LNCaP clone FGC (cell line): ENCODE results near the gene ZNF628.

Experiments used
- DNase-seq: peaks from one replicate; pipeline ENCODE4 v3.0.0-alpha.2; 2011; ENCODE audit warnings: low read depth
- H3K4me3 ChIP-seq: 2 replicates; pipeline ENCODE4 v1.5.1; 2011; ENCODE audit warnings: mild to moderate bottlenecking, low read depth, low read length, control low read depth
- TF ChIP-seq, protein P1 (sequence below): IDR thresholded peaks from 2 replicates; pipeline ENCODE4 v1.5.1; 2012; ENCODE audit warnings: mild to moderate bottlenecking; ENCODE audit not compliant: control insufficient read depth, insufficient read depth; ENCODE audit errors: extremely low read depth

The ZNF628 gene

DNA sequence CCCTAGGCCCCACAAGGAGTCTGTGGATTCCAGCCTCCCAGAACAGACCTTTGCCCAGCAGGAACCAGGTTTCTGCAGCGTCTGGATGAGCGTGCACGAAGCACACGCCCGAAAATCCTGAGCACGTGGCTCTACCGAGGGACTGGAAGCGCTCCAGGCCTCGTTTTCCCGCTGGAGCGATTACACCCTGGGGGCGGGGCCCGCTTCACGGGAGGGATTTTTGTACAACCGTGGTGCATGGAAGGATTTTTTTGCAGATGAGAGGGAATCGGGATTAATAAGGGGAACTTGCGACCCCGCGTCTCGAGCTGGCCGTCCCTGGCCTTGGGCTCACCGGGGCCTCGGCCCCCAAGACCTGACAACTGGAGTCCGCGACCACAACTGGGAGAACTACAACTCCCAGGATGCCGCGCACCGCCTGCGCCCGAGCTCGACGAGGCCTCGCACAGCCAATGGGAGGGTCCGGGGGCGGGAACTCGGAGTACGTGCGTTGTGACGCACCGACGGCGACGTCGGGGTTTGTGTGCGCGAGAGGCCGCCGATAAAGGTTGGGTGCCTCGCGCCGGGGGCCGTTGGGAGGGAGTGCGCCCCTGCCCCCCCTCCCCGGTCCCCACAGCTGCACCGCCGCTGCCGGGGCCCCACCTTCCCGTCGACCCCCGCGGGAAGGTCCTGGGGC, at the start of gene ZNF628:
ZNF628 (plus strand) TSS at position 518 of the 676 bp plus-strand sequence. CDS start 3,294 bp downstream, outside the sequence.
- DNase-seq, result peak; percentile 96
- peak within 1 kb of the TSS; percentile 86 for H3K4me3 ChIP-seq
- TF ChIP-seq, protein P1, sequence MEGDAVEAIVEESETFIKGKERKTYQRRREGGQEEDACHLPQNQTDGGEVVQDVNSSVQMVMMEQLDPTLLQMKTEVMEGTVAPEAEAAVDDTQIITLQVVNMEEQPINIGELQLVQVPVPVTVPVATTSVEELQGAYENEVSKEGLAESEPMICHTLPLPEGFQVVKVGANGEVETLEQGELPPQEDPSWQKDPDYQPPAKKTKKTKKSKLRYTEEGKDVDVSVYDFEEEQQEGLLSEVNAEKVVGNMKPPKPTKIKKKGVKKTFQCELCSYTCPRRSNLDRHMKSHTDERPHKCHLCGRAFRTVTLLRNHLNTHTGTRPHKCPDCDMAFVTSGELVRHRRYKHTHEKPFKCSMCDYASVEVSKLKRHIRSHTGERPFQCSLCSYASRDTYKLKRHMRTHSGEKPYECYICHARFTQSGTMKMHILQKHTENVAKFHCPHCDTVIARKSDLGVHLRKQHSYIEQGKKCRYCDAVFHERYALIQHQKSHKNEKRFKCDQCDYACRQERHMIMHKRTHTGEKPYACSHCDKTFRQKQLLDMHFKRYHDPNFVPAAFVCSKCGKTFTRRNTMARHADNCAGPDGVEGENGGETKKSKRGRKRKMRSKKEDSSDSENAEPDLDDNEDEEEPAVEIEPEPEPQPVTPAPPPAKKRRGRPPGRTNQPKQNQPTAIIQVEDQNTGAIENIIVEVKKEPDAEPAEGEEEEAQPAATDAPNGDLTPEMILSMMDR, result no peak

DNA sequence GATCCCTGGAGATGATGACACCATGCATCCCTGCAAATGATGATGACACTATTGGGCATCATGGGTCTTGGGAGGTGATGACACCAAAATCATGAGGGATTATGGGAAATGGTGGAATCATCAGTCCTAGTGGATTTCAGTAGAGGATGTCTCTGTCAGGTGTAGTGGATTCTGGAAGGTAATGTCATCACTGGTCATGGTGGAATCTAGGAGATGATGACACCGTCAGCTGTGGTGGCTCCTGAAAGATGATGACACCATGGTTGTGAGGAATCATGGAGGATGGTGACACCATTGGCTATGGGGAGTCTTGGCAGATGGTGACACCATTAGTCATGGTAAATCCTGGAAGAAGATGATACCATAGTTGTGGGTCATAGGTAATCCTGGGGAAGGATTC, 45.2 kb upstream of the ZNF628 start:
- no peak for DNase-seq

DNA sequence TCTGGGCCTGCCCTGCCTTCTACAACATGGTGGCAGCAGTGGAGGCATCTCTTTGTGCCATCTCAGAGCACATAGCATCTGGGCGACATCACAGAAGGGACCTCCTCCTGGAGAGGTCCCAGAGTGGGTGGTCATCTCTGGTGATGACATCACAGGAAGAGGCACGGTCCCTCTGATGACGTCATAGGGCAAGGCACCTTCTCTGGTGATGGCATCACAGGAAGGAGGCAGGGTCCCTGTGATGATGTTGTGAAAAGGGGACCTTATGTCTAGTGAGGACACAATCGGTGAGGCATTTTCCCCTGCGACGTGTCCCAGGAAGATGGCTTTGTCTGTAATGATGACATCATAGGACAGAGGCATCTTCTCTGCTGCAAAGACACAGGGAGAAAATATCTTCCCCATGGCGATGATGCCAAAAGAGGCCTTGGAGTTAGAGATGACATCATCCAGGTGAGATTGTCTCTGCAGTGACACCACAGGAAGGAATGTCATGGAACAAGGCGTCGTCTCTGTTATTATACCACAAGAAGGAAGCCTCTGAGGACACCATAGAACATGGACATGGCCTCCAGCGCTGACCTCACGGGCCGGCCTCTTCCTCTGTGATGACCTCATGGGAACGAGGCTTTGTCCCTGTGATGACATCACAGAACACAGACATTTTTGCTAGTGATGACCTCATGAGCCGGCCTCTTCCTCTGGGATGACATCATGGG, 44.0 kb upstream of the ZNF628 start:
- DNase-seq, result no peak
- H3K4me3 ChIP-seq, result no peak overlapping the region
- TF ChIP-seq, protein P1, result no peak

More for the DNA sequence above, 45.2 kb upstream of the ZNF628 start:
- no peak overlapping the region for H3K4me3 ChIP-seq
- TF ChIP-seq, protein P1, result no peak

DNA sequence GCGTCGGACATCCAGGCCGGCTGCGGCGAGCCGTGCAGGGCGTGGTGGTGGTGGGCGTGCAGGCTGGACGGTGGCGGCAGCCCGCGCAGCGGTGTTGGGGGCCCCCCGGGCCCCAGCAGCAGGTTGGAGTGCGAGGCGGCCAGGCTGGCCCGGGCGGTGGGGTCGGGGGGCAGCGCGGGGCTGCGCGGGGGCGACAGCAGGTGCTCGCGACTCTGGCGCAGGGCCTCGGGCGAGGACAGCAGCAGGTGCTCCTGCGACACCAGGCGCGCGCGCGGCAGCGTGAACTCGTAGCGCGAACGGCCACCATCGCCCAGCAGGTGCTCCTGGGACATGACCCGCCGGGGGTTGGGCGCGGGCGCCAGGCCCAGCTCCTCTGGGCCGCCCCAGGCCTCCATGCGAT, 43.1 kb upstream of the ZNF628 start:
- TF ChIP-seq, protein P1, result no peak
- DNase-seq, result no peak
- no peak overlapping the region for H3K4me3 ChIP-seq

DNA sequence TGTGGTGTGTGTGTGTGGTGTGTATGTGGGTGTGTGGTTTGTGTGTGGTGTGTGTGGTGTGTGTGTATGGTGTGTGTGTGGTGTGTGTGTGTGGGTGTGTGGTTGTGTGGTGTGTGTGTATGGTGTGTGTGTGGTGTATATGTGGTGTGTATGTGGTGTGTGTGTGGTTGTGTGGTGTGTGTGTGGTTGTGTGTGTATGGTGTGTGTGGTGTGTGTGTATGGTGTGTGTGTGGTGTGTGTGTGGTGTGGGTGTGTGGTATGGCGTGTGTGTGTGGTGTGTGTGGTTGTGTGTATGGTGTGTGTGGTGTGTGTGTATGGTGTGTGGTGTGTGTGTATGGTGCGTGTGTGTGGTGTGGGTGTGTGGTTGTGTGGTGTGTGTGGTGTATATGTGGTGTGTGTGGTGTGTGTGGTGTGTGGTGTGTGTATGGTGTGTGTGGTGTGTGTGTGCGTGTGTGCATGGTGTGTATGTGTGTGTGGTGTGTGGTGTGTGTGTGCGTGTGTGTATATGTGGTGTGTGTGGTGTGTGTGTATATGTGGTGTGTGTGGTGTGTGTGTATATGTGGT, 42.0 kb upstream of the ZNF628 start:
- DNase-seq, result no peak
- no peak overlapping the region for H3K4me3 ChIP-seq

DNA sequence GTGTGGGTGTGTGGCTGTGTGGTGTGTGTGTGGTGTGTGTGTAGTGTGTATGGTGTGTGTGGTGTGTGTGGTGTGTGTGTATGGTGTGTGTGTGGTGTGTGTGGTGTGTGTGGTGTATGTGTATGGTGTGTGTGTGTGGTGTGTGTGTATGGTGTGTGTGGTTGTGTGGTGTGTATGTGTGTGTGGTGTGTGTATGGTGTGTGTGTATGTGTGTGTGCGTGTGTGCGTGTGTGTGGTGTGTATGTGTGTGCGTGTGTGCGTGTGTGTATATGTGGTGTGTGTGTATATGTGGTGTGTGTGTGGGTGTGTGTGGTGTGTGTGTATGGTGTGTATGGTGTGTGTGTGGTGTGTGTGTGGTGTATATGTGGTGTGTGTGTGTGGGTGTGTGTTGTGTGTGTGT, 41.4 kb upstream of the ZNF628 start:
- DNase-seq, result no peak
- no peak overlapping the region for H3K4me3 ChIP-seq
- TF ChIP-seq, protein P1, result no peak

More for the DNA sequence above, 42.0 kb upstream of the ZNF628 start:
- TF ChIP-seq, protein P1, result no peak
